ENCODE measurements around the gene GLP2R.
"Not testable (repeated sequence)": the region's sequence is repeated elsewhere in the genome, so short reads cannot be mapped to it uniquely, and the experiment has no call there.

GLP2R gene, protein sequence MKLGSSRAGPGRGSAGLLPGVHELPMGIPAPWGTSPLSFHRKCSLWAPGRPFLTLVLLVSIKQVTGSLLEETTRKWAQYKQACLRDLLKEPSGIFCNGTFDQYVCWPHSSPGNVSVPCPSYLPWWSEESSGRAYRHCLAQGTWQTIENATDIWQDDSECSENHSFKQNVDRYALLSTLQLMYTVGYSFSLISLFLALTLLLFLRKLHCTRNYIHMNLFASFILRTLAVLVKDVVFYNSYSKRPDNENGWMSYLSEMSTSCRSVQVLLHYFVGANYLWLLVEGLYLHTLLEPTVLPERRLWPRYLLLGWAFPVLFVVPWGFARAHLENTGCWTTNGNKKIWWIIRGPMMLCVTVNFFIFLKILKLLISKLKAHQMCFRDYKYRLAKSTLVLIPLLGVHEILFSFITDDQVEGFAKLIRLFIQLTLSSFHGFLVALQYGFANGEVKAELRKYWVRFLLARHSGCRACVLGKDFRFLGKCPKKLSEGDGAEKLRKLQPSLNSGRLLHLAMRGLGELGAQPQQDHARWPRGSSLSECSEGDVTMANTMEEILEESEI

DNA sequence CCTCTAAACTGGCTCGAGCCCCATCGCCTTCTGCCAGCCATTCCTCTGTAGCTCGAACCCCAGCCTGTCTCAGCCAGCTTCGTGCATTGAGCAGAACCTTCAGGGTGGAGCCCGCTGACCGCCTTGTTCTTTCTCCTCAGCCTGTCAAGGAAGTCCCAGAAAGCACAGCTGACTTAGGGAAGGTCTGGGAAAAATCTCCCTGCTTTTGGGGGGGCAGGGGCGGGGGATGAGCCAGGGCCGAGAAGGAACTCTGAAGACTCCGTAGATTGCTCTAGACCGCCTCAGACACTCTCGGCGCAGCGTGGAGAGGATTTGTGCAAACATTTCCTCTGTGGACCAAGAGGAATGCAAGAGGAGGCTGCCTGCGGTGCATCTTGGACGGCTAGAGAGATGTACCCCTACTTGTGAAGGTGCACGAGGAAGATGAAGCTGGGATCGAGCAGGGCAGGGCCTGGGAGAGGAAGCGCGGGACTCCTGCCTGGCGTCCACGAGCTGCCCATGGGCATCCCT is at the start of gene GLP2R:
Gene GLP2R, plus strand, starts transcription at position 284 of the 510 bp plus-strand sequence. Its CDS starts 140 bp downstream, at position 424.
- DNase-seq = no peak

DNA sequence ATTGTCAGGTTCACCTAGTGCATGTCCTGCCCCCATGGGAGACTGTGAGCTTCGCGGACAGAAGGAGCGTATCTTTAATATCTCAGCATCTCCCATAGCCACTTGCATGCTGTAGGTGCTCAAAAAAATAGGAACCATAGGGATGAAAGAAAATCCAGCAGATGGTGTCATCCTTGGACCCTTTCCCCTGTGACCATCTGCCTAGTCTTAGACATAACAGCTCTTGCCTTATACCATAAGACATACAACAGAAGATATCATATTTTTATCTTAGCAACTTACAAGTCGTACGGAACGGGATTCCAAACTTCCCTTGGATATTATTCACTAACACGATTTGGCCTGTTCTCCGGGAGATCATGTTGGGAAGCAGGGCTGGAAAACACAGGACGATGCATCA is 48.8 kb upstream of the GLP2R start:
- DNase-seq = no peak

DNA sequence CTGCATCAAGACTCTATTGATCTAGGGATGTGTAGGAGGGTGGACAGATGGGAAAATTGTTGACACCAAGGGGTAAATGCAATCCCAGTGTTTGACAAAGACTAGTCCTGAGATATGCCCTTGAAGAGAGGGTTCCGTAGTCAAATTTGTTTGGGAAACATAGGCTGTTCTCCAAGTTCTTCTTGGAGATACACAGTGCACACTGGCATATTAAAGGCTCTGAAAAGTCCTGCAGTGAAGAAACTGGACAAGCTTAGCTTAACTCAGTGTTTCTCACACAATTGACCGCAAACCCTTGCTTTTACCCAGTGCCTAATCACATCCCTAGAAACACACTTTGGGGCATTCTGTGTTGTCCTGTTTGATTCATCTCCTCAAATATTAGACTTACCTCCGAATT is 45.2 kb upstream of the GLP2R start:
- no peak for DNase-seq

DNA sequence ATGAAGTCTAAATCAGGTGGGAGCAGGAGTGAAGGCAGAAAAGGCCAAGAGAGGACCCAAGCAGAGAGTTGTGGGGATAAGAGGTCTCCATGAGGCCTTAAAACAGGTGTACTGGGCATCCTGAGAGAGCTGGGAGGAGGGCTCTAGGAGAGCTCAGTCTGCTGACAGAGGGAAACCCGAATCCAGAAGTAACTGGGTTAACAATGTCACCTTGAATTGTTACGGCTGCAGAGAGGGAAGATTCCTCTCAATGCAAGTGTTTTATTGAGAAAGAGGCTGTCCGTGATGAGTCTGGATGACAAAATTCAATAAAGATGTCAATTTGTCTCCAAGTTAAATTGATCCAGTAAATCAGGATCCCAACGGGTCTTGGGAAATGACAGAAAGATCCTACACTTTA is 42.7 kb upstream of the GLP2R start:
- DNase-seq = no peak

DNA sequence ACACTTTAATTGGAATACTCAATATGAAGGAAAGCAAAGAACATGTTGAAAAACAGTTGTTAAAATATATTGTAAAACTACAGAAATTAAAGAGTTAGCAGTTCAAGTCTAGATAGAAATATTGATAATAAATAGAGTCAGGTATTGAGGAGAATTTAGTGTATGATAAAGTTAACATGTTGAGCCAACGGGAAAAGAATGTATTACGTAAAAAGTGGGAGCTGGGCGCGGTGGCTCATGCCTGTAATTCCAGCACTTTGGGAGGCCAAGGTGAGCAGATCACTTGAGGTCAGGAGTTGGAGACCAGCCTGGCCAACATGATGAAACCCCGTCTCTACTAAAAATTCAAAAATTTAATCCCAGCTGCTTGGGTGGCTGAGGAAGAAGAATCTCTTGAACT is 42.3 kb upstream of the GLP2R start:
- DNase-seq = not testable (repeated sequence)

DNA sequence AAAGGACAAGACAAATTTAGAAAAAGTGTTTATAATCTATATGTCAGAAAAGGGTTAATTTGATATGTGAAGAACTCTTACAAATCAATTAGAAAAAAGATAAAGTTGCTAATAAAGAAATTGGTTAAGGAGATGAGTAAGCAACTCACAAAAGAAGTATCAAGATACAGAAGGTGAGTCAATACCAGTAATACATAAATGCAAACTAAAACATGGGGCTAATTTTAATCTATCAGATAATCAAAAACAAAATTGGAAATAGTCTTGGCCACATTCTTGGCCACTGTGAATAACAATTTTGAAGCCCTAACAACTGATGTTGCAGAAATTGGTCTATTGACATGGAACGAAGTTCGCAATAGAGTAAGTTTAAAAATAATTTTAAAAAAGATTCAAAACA is 41.2 kb upstream of the GLP2R start:
- DNase-seq = no peak

DNA sequence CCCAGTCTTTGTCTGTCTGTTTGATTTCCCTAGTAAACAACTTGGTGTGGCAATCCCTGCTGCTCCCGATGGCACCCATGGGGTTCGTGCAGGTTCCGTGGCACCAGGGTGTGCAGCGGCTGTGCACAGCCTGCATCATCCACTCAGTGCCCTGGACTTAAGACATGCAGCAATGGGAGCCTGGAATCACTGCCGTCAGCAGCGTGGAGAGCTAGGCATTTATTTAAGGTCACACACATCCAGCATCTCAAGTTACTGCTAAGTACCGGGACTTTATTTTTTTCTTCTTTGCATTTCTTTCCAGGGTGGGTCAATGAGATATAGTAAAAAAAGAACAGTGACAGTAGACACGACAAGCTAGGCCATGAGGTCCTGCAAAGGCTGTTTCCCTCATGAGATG is 37.1 kb upstream of the GLP2R start:
- no peak for DNase-seq

DNA sequence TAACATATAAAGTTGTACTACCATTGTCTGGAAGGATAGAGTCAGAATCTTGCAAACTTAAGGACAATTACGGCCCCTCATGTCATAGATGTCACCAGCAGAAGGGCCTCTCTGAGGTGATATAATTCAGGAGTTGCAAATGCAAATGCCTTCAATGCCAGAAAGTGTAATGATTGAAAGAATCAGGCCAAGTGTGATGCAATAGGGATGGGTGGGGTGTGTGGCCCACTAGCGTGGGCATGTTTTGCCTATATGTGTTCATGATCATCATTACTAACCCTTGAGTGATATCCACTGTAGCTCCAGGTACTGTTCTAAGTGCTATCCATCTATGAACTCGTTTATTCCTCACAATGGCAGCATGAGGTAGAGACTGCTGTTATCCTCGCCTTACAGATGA is 35.4 kb upstream of the GLP2R start:
- no peak for DNase-seq

DNA sequence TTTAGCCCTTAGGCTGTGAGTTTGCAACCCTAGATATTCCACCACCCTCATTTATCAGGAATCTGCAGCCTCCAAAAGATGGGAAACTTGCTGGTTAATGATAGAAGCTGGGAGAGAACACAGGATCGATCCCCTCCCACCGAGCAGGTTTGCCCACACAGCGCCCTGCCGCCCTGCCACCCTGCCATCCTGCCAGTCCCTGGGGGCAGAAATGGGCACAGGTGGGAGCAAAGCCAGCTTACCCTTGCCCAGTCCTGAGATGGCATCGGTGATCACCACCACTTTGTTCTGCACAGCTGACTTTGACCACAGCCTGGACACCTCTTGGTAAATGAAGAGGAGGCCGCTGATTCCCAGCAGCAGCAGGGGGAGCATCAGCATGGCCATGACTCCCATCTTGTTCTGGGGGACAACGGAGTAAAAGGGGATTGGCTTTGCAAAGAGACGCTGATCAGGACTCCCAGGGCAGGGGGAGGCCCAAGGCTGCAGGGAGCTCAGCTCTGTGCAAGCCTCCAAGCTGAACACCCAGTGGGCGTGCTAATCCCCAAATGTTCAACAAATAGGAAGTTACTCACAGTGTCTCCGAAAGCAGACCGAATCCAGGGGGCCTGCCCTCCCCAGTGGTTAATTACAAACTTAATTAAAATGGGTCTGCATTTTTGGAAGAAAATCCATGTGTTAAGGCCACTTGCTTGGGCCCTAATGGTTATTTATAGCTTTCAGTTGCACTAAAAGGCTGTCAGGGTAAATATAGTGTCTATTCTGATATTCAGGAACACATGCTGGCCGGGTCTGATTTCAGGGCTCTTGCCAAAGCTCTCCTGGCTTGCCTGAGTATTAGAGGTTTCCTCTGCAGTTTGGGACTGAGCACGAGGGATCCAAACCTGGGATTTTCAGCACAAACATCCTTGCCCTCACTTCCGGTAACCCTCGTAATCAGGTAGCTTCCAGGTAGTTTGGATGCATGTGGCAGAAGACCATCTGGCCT is 34.5 kb upstream of the GLP2R start, which contains the start of gene DHRS7C:
Gene DHRS7C, minus strand, starts transcription at position 704 of the 988 bp plus-strand sequence. Its CDS starts 308 bp downstream, at position 396.
- DNase-seq = no peak

DNA sequence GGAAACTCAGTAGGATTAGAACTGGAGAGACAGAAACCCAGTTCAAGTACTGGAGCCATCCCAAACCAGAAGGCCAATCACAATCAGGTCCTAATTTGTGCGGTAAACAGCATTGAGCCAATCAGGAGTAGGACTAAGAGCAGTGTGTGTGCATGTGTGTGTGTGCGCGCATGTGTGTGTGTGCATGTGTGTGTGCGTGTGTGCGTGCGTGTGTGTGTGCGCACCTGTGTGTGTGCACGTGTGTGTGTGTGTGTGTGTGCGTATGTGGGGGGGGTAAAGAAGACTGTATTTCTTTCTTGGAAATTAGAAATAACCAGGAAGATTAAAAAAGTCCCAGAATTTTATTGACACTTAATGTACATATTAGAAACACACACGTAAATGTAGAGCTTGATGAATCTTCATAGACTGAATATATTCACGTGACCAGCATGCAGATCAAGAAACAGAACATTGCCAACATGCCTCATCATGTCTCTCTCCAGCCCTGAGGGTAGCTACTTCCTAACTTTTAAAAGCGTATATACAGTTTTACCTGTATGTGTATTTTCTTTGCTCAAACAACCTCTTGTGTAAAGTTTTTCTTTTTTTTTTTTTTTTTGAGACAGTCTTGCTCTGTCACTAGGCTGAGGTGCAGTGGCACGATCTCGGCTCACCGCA is 33.4 kb upstream of the GLP2R start:
- DNase-seq = no peak

DNA sequence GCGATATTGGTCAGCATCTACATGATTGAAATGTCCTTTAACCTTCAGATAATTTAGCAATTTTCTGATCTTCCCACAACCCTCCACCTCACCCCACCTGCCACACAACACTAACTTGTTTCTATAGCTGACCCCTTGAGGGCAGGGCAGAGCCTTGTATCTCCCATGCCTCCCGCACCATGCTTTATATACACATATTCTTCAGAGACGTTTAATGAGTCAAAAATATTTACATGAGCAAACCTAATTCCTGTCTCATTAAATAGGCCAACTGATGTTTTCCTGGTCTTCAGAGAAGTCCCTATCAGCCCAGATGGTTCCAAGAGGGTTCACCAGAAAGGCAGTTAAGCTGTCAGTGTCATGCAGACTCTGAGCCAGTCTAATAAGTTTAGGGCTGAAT is 27.7 kb upstream of the GLP2R start:
- no peak for DNase-seq

DNA sequence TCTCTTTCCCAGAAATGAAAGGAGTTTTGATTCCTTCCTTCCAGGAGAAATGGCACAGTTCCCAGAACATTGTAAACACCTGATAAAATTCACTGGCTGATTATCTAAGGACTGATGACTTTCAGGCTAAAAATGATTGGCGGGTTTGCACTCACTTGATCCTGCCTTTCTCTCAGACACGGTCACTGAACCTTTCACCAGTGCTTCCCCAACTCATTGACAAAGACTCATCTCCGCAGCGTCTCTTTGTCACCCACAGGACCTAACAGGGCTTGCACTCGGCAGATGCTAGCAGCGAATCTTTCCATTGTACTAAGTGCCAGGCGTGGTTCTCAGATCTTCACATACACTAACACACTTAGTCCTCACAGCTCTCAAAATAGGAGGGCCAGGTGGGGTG is 27.0 kb upstream of the GLP2R start:
- no peak for DNase-seq

DNA sequence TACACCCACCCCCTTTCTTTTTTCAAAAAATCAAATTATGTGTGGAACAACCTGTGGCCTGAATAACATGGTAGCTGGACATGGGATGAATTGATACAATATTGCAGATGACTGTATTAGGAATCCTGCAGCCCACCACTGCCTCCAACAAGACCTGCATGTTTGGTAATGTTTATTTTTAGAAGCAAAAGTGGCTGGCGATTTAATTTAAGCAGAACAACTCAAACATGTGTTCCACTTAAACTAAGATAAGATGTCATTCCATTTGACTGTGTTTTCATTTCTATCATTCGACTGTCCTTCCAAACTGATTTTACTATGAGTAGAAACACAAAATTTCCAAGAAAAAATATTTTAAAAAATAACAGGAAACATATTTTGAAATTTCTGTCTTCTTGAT is 24.2 kb upstream of the GLP2R start:
- no peak for DNase-seq

DNA sequence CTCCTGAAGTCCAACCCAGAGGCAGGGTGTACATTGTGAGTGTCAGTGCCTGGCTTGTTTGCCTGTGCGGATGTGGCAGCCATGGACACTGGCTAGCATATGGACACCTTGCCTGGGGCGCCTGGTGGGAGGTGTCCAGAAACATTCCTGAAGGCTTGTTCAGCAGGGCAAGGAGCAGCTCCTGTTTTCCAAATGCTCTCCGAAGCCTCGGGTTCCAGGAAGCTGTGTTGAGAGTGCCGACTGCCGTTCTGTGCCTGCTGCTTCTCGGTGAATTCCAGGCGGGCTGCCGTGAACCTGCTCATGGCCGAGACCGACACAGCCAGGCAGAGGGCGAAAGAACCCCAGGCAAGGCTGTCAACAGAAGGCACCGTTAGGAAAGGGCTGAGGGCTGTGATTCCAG is 23.4 kb upstream of the GLP2R start:
- no peak for DNase-seq

DNA sequence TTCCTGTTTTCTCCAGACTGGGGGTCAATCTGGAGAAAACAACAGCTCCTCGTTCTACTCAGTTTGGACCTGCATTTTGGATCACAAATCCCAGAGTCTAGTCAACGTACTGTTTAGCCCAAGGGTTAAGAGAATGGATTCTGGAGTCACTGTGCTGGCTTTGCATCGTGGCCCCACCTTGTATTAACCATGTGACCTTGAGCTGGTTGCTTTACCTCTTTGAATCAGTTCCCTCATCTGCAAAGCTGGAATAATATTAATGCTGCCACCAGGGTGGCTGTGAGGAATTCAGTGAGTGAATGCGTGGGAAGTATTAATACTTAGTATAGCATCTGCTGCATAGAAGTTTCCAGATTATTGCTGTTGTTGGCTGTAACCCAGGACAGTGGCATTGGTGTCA is 23.0 kb upstream of the GLP2R start:
- DNase-seq = no peak

DNA sequence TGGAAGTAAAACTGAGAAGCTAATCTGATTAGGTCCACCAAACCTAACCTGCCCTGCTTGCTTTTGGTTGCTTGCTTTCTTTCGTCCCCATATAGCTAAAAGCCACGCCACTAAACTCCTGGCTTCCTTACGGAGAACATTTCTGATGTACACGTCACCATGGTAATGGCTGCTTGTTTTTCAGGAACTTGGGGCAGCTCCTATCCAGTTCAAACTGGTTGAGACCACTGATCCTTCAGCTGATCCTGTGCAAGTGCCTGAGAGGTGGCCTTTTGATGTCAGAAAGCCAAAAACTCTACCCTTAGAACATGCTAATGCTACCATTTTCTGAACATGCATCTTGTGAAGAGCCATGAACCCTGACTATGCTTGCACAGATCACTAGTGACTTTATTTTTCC is 20.0 kb upstream of the GLP2R start:
- no peak for DNase-seq

DNA sequence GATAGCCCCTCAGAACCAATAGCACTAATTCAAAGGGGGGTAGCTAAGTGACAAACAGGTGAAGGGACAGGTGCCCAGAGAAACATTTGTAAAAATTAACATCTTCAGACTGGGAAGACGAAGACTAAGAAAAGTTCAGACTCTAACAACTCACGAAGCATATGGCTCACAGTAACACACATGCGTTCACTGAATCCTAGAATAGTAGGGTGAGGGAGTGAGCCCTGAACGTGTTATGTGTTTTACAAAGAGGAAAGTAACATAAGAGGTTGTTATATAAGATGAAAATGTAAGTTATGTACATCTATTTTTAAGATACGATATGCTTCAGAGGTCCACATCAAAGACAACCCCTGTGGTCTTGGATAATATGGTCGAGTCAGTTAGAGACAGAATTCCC is 19.0 kb upstream of the GLP2R start:
- no peak for DNase-seq

DNA sequence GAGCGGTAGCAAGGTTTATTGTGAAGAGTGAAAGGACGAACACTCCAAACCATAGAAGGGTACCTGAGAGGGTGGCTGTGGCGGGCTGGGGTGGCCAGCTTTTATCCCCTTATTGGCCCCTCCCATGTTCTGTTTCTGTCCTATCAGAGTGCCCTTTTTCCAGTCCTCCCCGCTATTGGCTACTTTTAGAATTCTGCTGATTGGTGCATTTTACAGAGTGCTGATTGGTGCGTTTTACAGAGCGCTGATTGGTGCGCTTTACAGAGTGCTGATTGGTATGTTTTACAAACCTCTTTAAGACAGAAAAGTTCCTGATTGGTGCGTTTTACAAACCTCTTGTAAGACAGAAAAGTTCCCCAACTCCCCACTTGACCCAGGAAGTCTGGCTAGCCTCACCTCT is 16.3 kb upstream of the GLP2R start:
- DNase-seq = no peak

DNA sequence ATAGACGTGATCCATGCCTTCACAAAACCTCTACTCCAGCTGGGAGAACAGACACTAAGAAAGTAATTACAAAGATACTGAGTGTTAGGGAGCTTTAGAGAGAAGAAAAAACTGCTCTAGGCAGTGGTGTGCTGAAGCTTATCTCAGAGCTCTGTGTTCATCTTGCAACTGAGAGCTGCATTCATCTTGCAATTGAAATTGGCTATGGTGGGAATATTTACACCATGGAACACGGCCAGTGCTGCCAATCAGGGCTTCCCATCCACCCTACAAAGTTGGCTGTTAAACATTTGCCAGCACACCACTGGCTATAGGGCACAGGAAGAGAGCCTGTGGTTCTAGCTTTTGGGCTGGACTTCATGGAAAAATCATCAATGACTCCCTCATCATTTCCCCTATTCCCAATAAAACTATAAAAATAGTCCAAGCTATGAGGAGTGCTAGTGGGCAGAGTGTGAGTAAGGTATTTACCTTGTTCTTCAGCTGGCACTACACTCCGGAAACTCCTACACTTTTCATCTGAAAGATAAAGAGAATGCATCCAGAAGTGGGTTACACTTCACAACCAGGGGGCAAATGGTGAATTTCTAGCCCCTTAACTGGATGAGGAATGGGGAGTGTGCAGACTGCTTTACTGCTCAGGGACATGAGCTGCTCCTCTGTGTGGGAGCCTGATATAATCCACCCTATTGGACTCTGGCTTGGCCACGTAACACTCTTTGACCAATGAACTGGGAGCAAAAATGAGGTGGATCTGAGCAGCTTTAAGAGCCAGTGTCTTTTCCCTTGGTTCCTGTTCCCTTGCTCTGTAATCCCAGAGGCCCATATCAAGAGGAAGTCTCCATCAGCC is 15.4 kb upstream of the GLP2R start:
- no peak for DNase-seq

DNA sequence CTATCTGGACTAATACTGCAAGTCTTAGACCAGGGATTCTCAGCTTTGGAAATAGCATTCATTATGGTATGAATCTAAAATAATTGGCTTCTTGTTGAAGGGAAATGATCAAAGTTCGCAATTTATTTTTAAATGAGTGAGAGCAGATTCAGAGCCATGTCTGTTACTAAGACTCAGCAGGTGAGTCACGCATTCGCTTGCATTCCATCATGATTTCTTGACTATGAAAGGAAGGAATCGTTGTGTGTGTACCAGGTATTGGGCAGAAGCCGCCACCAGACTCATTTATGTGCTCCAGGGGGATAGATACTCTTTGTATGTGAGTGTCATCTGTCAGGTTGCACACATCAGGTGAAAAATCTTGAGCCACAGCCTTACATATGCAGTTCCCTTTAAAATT is 14.6 kb upstream of the GLP2R start:
- no peak for DNase-seq

DNA sequence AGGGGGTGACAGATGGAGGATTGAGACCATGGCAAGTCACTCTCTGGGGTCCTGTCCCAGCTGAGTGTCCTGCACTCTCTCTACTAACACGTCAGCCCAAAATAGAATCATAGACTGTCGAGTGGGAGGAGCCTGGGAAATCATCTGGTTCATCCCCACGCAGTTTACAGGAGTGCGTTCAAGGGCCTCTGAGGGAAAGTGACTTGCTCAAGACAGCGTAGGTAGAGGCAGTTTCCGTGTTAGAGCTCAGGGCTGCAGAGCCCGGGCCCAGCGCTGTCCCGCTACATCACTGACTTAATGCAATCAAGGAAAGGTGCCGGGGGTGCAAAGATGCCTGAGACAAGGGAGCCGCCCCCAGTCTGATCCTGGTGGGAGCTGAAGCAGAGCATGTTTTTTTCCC is 14.2 kb upstream of the GLP2R start:
- no peak for DNase-seq

DNA sequence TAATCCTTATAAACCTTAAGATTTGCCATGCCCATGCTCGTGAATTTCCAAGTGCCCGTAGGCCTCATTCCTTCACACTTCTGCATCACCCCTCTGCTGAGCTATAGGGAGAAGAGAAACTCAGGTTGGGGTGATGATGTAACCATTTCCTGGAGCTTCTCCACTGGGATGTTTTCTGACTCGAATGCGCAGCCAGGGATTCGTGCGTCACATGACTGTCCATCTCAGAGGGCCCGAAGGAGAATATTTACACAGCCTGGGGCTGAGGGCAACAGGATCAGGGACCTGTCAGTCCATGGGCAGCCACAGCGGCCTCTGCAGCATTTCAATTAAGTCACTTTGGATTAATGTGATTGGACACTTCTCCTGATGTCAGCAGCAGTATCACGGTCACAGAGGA is 12.6 kb upstream of the GLP2R start:
- no peak for DNase-seq
